GM23338 (cell line): ENCODE measurements around the gene OLFML1. TPM values are rescaled to one million over a fixed set of nuclear protein-coding genes. Genes with fewer than 3 reads are reported as not detected.

Experiments
- ATAC-seq: fragments of 200-7000 bp; cut with Tn5 transposase; 3 replicates; pipeline ENCODE4 v1.9.1; 2020
- DNase-seq: peaks from one replicate; pipeline ENCODE4 v3.0.0-alpha.2; 2015; ENCODE audit warnings: low spot score
- H2AFZ ChIP-seq: fragments of 200-600 bp; sonication (generic); 2 replicates; pipeline ENCODE4 v1.8.0; 2016; ENCODE audit warnings: antibody characterized with exemption, mild to moderate bottlenecking, moderate library complexity
- H3F3A ChIP-seq: fragments of 200-600 bp; sonication (generic); replicated peaks from 2 replicates; pipeline ENCODE4 v1.8.0; 2017; ENCODE audit warnings: antibody characterized with exemption, mixed run types, low read depth
- H3K27ac ChIP-seq: fragments of 200-600 bp; sonication (generic); 2 replicates; pipeline ENCODE4 v1.6.1; 2016; ENCODE audit warnings: low read depth
- H3K27me3 ChIP-seq: fragments of 200-600 bp; sonication (generic); 2 replicates; pipeline ENCODE4 v1.8.0; 2016; ENCODE audit warnings: mild to moderate bottlenecking, mixed run types, moderate library complexity; ENCODE audit not compliant: insufficient read depth
- H3K36me3 ChIP-seq: fragments of 200-600 bp; sonication (generic); 2 replicates; pipeline ENCODE4 v1.8.0; 2016; ENCODE audit warnings: mild to moderate bottlenecking; ENCODE audit not compliant: insufficient read depth
- H3K4me1 ChIP-seq: fragments of 200-600 bp; sonication (generic); 2 replicates; pipeline ENCODE4 v1.8.0; 2016; ENCODE audit warnings: mild to moderate bottlenecking, moderate library complexity; ENCODE audit not compliant: insufficient read depth
- H3K4me2 ChIP-seq: fragments of 200-600 bp; sonication (generic); 2 replicates; pipeline ENCODE4 v1.7.1; 2017; ENCODE audit warnings: mixed run types
- H3K4me3 ChIP-seq: fragments of 200-600 bp; sonication (generic); 2 replicates; pipeline ENCODE4 v1.6.1; 2016; ENCODE audit warnings: mixed run types
- H3K79me2 ChIP-seq: fragments of 200-600 bp; sonication (generic); replicated peaks from 2 replicates; pipeline ENCODE4 v1.8.0; 2017; ENCODE audit warnings: mild to moderate bottlenecking; ENCODE audit not compliant: insufficient read depth
- H3K9me2 ChIP-seq: fragments of 200-600 bp; sonication (generic); 2 replicates; pipeline ENCODE4 v1.8.0; 2017; ENCODE audit not compliant: insufficient read depth
- H4K20me1 ChIP-seq: fragments of 200-600 bp; sonication (generic); replicated peaks from 2 replicates; pipeline ENCODE4 v1.8.0; 2017; ENCODE audit warnings: mild to moderate bottlenecking; ENCODE audit not compliant: insufficient read depth
- H3K27ac Mint-ChIP-seq: 2 replicates; pipeline ENCODE4 v1.8.0; 2020; ENCODE audit warnings: inconsistent platforms, mild to moderate bottlenecking, moderate library complexity, mixed read lengths
- H3K27me3 Mint-ChIP-seq: 3 replicates; pipeline ENCODE4 v1.8.0; 2022; ENCODE audit warnings: low read depth, mild to moderate bottlenecking, moderate library complexity, mixed read lengths, inconsistent platforms; ENCODE audit not compliant: insufficient read depth, poor library complexity
- H3K36me3 Mint-ChIP-seq: 3 replicates; pipeline ENCODE4 v1.8.0; 2021; ENCODE audit warnings: low read depth, mild to moderate bottlenecking, inconsistent platforms, moderate library complexity, mixed read lengths
- H3K4me1 Mint-ChIP-seq: 3 replicates; pipeline ENCODE4 v1.8.0; 2020; ENCODE audit warnings: mild to moderate bottlenecking, inconsistent platforms, mixed read lengths
- H3K4me3 Mint-ChIP-seq: 3 replicates; pipeline ENCODE4 v1.8.0; 2021; ENCODE audit warnings: moderate library complexity, mild to moderate bottlenecking, inconsistent platforms, mixed read lengths
- H3K9me3 Mint-ChIP-seq: 3 replicates; pipeline ENCODE4 v1.8.0; 2020; ENCODE audit warnings: moderate library complexity, mild to moderate bottlenecking, inconsistent platforms, mixed read lengths
- CREB1 ChIP-seq: fragments of 250-450 bp; sonication (Bioruptor Pico); IDR thresholded peaks from 2 replicates; pipeline ENCODE4 v1.5.0; 2020; ENCODE audit warnings: low read depth, mild to moderate bottlenecking, moderate library complexity
- CTCF ChIP-seq, 2 experiments: fragments of 200-600 bp in 1 of 2; sonication (generic) in 1 of 2; conservative IDR thresholded peaks; 2 replicates each; pipeline versions ENCODE4 v1.5.1 to v1.6.1; 2016 to 2017; ENCODE audit warnings: antibody characterized with exemption in 2 of 2, low read depth in 2 of 2, mild to moderate bottlenecking in 2 of 2, moderate library complexity in 1 of 2
- ETS1 ChIP-seq: IDR thresholded peaks from 2 replicates; pipeline ENCODE4 v1.6.1; 2016; ENCODE audit warnings: antibody characterized with exemption
- EZH2 ChIP-seq: fragments of 200-600 bp; sonication (generic); IDR thresholded peaks from one replicate; pipeline ENCODE4 v1.8.0; 2017; ENCODE audit warnings: antibody characterized with exemption, mild to moderate bottlenecking, low read depth; ENCODE audit not compliant: unreplicated experiment
- EZH2phosphoT487 ChIP-seq: fragments of 200-600 bp; sonication (generic); IDR thresholded peaks from one replicate; pipeline ENCODE4 v1.8.1; 2018; ENCODE audit warnings: antibody characterized with exemption; ENCODE audit not compliant: unreplicated experiment
- JUNB ChIP-seq: IDR thresholded peaks from one replicate; pipeline ENCODE4 v1.6.1; 2016; ENCODE audit warnings: antibody characterized with exemption; ENCODE audit not compliant: unreplicated experiment
- NANOG ChIP-seq: IDR thresholded peaks from 2 replicates; pipeline ENCODE4 v1.6.1; 2016; ENCODE audit warnings: antibody characterized with exemption, borderline replicate concordance
- POLR2AphosphoS5 ChIP-seq: IDR thresholded peaks from 2 replicates; pipeline ENCODE4 v1.6.1; 2016; ENCODE audit warnings: antibody characterized with exemption, low read depth
- REST ChIP-seq: IDR thresholded peaks from one replicate; pipeline ENCODE4 v1.6.1; 2018; ENCODE audit warnings: antibody characterized with exemption; ENCODE audit not compliant: unreplicated experiment
- STAT1 ChIP-seq: IDR thresholded peaks from one replicate; pipeline ENCODE4 v1.6.1; 2016; ENCODE audit warnings: antibody characterized with exemption; ENCODE audit not compliant: unreplicated experiment
- ZNF114 ChIP-seq: fragments of 250-450 bp; sonication (Bioruptor Pico); IDR thresholded peaks from 2 replicates; pipeline ENCODE4 v1.5.0; 2020; ENCODE audit warnings: mild to moderate bottlenecking, moderate library complexity
- ZNF331 ChIP-seq: fragments of 250-450 bp; sonication (Bioruptor Pico); IDR thresholded peaks from 2 replicates; pipeline ENCODE4 v1.5.0; 2020; ENCODE audit warnings: low read depth, mild to moderate bottlenecking, moderate library complexity
- ZNF462 ChIP-seq: fragments of 250-450 bp; sonication (Bioruptor Pico); IDR thresholded peaks from 2 replicates; pipeline ENCODE4 v1.5.0; 2020; ENCODE audit warnings: mild to moderate bottlenecking, moderate library complexity
- polyA plus RNA-seq: library from polyadenylated mRNA; unstranded; fragments of >200 nt; fragmentation: Nextera tagmentation; extraction: Ambion mirVana; gene quantifications from 2 replicates; pipeline ENCODE4 v1.2.1, GENCODE V29; 2016
- total RNA-seq: library from RNA; depleted of rRNA; stranded (reverse); fragments of >200 nt; shearing (Covaris generic); gene quantifications from 2 replicates; pipeline ENCODE4 v1.2.3, GENCODE V29; 2014

The OLFML1 gene
- total and polyA plus RNA-seq, 2 experiments from 2014 or later: 0.21 TPM; not detected in 1

- H3K36me3 Mint-ChIP-seq: no peaks in the 10 kb centered on the region
- Histone ChIP-seq H3K4me3 (no peak overlapping the region), H3K9me2 (peaks cover 14% of the 10 kb centered on the region), H2AFZ (no peak overlapping the region), H3K79me2 (no peaks in the 10 kb centered on the region), H3K27me3 (no peaks in the 10 kb centered on the region), H4K20me1 (no peaks in the 10 kb centered on the region), H3K27ac (no peak overlapping the region), H3K4me1 (peaks cover 7% of the 10 kb centered on the region), H3K4me2 (no peak overlapping the region), H3K36me3 (no peaks in the 10 kb centered on the region), H3F3A (no peaks in the 10 kb centered on the region)
- no peak overlapping the region for H3K4me3 Mint-ChIP-seq
- no peak for DNase-seq
- no peak overlapping the region for H3K27ac Mint-ChIP-seq
- H3K27me3 Mint-ChIP-seq: peaks cover 2% of the 10 kb centered on the region
- H3K4me1 Mint-ChIP-seq: peaks cover 37% of the 10 kb centered on the region
- H3K9me3 Mint-ChIP-seq: no peaks in the 10 kb centered on the region
- no peak for ATAC-seq
- TF ChIP-seq ZNF331 (CRISPR knock-in tag) (no peak), CREB1 (no peak), EZH2 (no peak), ZNF114 (CRISPR knock-in tag) (no peak), ZNF462 (CRISPR knock-in tag) (no peak), STAT1 (no peak), REST (no peak), ETS1 (no peak), POLR2AphosphoS5 (no peak), CTCF (conservative IDR thresholded peaks at IDR 0.05; ENCODE audit: low read depth in 2 of 2) (no peak), EZH2phosphoT487 (no peak), NANOG (no peak), JUNB (no peak)
Observed at GRCh38 chr11:7493670-7494069, 8.4 kb downstream of the OLFML1 start.
